DMS53 treated with DMSO at 0.1 percent for 48 hours (cell line): ENCODE measurements around the gene ENPP7.

Source experiments
- DNase-seq: peaks from one replicate; lab custom pipeline; 2025; ENCODE audit not compliant: unreplicated experiment; lab: John Stamatoyannopoulos, UW

ENPP7 gene

DNA sequence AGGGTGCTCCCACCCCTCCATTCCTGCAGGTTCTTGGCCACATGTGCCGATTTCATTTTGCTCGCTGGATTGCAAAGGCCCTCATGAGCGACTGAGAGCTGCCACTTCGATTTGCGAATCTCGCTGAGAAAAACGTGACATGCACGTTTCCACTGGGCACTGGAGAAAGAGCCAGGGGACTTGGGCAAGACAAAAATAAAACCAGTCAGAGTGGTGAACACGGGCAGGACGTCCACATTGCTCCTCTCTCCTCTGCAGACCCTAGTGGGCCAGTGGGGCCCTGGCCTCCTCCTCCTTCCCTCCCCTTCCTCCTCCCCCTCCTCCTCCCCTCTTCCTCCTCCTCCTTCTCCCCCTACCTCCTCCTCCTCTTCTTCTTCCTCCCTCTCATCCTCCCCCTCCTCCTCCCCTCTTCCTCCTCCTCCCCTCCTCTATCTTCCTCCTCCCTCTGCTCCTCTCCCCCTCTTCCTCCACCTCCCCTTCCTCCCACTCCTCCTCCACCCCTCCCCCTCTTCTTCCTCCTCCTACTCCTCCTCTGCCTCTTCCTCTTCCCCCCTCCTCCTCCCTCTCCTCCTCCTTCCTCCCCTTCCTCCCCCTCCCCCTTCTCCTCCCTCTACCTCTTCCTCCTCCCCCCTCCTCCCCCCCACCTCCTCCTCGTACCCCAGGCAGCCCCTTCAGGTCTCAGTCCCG, 28.1 kb upstream of the ENPP7 start:
- no peak for DNase-seq

DNA sequence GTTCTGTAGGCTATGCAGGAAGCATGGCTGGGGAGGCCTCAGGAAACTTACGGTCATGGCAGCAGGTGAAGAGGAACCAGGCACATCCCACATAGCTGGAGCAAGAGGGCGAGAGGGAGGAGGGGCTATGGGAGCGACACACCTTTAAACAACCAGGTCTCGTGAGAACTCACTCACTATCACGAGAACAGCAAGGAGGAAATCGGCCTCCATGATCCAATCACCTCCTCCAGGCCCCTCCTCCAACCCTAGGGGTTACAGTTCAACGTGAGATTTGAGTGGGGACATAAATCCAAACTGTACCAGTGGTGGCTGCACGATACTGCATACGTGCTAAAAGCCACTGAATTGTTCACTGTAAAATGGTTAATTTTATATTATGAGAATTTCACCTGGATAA, 26.1 kb upstream of the ENPP7 start:
- no peak for DNase-seq

DNA sequence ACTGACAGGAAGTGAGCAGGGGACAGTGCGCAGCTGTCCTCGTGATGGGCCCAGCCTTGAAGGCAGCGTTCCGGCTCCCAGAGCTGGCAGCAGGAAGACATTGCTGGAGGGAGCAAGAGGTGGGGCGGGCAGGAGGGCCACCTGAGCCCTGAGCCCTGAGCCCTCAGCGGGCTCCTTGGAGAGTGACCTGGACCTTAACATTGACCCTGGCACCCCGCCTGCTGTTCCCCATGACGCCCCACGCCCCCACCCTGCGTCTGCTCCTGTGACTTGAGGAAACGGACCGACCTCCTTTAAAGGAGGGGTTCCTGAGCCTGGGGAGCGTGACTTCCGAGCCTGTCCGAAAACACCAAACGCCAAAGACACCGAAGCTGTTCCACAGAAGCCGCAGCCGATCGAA, 25.1 kb upstream of the ENPP7 start:
- DNase-seq: no peak

DNA sequence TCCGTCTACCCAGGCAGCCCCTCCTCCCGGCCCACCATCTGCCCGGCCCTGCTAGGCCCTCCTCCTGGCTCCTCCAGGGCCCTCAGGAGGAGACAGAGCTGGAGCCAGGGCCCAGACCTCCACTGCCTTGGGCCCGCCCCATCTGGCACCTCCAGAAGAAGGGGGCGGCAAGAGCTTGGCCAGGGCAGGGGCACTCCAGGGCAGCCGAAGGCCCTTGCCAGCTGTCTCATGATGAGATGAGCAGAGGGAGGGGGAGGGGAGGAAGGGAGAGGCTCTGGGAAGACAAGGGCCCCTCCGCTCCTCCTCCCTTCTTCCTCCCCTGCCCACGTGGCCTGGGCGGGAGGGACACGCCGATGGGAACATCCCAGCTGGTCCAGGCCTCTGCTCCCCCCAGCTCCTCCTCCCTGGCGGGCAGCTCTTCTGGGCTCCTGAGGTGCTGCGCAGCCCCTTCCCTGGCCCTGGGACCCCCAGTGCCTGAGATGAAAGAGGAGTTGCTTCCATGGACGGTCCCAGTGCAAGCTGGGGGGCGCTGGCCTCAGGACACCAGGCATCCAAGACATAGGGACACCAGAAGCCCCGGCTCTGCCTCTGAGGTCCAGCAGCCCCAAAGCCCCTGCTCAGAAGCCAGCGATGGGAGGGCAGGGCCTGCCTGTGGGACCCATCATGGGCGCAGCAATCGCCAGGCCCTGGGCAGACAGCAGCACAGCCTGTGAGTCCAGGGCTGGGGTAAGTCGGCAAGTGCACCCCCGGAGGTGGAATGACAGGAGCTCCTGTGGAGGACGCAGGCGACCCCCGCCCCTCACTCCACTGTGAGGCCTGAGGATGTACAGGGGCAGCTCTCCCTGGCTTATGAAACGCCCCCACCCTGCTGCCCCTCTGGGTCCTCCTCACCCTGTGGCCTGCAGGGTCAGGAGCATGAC, 23.6 kb upstream of the ENPP7 start:
- no peak for DNase-seq

DNA sequence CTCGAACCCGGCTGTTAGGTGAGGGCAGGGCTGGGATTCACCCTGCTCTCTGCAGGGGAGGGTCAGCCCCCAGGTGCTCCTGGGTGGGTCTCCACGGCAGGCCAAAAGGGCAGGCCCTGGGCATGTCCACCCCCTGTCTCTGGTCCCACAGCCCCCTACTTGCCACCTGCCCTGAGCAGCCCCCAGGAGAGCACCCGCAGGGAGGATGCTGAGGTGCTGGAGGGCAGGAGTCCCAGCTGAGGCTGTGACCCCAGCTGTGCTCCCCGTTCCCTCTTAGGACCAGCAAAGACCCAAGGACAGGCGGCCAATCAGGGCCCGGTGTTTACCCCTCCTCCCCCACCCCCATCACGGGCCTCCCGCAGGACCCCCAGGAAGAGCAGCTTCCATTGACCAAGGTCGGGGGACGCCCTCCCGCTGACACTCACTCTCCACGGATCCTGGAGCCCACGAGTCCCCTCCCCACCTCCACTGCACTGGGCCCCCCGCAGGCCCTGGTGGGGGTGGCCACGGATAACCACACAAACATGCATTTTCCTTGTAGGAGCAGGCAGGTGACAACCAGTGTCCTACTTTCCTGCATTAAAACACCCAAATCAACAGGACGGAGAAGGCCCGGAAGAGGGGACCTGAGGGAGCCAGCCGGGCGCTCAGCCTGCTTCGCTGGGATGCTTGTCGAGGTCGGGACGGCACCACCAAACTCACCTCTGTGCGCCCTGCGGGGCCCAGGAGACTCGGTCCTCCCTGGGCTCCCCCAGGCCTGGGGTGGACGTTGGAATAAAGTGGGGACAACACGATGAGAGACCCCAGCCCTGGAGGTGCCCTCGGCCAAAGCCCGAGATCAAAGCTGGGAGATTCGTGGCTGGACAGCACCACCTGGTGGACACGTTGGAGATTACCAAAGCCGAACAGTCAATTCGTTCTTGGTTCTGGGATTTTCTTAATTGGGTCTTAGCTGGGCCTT, 22.5 kb upstream of the ENPP7 start:
- DNase-seq: no peak

DNA sequence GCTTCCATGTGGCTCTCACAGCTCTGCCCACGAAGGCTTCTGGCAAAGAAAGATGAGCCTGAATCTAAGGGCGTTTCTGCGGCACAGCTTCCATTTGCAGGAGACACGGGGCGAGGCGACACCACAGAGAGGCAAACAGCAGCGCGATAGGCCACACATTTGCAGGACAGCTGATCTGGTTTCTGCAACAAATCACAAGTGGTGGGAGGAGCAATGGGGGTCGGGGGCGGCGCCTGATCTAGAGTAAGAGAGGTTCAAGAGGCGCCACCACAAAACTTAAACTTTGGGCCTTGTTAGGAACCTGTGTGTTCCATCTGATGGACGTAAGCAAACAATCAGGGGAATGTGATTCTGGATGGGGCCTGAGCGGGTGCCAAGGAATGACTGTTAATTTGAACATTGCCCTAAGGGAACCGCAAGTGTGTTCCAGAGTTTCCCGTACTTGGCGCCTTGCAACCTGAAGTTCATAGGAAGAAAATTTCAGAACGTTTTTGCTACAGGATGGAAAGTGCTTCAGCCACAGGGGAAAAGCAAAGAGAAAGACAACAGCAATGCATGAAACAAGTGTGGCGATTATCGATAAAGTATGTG, 18.9 kb upstream of the ENPP7 start:
- no peak for DNase-seq

DNA sequence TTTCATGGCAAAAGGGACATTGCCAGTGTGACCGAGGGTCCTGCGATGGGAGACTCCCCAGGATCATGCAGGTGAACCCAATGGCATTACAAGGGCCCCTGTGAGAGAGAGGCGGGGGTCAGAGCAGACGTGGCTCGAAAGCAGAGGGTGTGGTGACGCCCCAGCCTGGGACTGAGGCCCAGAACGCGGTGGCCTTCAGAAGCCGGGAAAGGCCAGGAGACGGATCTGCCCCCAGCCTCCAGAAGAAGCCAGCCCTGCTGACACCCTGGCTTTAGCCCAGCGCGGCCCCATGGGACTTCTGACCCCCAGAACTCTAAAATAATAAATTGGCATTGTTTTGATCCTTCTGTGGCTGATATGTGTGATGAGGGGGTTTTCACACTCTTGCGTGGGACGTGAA, 17.4 kb upstream of the ENPP7 start:
- DNase-seq: no peak

DNA sequence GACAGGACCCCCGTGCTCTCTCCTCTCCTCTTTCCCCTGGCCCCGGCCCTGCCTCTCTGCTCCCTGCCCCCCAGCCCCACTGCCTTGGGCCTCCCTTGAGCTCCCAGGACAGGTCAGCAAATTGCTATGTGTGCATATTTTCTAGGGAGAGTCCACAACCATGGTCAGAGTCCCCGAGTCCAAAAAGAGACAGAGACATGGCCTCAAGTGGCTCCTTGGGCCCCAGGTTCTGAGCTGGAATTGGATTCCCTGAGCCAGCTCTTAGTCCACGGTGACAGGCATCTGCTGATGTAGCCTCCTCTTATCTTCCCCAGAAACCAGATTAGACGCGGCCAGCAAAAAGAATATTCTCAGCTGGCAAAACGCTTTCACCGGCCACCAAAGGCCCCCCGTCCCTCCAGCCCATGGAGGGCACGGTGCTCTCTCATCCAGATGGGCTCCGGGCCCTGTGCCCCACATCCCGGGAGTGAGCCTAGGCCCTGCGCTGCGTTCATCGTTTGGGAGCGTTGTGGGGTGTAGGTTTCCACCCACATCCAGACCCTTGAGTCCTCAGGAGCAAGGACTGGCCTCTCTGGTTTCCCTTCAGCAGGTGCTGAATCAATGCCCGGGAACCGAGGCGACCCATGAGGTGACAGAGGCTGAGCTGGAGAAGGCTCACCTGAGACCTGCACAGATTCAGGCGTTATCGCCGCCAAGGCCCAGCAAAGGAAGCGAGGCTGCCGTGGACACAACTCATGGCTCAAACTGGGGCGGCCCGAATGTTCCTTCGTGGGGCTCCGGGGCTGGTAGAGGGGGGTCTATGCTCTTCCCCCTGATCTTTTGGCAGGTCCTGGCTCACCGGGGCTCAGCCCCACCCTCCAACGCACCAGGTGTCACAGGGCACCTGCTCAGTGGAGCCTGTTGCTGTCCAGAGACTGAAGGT, 16.3 kb upstream of the ENPP7 start:
- no peak for DNase-seq

DNA sequence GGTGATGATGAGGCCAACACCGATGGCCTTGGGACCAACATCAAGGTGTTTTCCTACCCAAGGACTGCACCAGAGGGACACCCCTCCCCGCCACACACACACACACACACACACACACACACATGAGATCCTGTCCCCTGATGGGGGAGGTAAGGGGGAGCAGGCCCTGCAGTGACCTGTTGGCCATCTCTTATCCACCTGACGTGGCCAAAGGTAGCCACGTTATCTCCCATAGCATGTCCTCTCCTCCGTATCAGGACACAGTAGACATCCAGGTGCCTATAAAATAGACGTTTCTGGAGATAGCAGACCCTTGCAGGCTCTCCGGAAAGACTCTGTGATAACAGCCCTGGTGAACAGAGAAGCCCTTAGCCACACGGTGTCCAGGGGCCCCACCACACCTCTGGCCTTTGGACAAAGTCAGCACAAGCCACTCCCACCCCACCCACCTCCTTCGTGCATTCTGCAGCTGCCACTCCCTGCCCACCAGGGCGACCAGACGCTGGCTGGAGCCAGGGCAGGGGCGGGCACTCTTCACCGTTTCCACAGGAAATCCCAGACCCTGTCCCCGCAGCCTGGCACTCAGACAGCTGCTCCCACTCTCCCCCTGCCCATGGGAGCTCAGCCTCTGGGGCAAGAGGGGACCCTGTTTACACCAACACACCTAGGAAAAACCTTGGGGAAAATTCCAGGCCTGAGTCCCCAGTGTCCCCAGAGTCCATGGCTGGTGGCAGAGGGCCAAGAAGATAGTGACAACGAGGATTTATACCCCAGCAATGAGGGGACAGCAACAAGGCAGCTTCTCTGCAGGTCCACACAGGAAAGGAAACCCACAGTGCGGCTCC, 15.4 kb upstream of the ENPP7 start:
- no peak for DNase-seq

DNA sequence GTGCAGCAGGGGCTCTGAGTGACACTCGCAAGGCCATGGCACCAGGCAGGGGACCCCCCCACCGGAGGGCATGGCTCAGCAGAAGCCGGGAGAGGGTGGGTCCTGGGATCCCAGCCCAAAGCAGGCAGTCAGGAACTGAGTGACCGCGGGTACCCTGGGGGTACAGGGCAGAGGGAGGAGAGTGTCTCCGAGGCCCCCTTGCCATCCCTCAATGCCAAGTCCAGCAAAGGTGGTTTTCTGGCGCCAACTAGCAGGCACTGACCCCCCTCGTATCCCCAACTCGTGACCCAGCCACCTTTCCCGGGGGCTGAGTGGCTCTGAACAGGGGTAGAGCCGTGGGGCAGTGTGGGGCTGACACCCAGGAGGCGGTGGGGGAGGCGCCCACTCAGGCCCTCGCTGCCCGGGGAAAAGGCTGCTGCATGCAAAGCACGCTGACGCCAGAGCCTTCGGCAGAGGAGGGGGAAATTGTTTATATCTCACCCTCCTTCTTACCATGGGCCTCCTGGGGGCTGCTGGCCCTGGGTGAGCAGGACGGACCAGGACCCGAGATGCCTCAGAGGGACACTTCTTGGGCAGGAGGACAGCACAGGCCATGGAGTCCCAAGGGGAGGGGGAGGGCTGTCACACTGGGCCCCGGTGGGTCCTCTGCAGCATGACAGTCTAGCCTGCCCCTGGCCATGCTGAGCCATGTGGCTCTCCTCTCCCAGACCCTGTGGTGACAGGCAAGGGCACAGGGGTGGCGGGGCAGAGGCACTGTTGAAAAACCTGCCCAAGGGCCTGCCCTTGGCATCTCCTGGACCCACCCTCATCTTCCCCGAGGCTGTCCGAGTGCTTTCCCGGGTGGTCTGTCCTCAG, 14.6 kb upstream of the ENPP7 start:
- no peak for DNase-seq

DNA sequence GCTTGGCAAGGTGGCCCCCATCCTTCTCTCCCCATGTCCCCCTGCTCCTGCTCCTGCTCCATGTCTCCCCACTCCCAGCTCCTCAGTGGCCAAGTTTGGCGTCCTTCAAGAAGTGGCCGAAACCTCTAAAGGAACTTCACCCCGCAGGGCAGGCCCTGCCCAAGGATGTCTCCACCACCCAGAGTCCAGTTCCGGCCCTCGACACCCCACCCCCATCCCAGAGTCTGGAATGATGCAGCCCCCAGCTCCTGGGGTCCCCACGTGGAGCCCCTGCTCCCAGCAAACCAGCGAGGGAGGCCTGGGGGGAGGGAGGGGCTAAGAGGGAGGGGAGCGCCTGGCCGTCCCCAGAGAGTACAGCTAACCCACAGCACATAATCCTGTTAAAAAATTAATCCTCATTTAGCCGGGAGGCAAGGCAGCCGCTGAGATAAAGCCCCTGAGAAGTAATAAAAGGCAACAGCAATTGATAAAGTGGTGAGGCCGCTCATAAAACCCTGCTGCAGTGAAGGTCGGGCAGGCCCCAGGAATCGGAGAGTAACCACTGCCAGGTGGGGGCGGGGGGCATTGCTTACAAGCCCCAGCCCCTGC, 9.9 kb upstream of the ENPP7 start:
- no peak for DNase-seq

DNA sequence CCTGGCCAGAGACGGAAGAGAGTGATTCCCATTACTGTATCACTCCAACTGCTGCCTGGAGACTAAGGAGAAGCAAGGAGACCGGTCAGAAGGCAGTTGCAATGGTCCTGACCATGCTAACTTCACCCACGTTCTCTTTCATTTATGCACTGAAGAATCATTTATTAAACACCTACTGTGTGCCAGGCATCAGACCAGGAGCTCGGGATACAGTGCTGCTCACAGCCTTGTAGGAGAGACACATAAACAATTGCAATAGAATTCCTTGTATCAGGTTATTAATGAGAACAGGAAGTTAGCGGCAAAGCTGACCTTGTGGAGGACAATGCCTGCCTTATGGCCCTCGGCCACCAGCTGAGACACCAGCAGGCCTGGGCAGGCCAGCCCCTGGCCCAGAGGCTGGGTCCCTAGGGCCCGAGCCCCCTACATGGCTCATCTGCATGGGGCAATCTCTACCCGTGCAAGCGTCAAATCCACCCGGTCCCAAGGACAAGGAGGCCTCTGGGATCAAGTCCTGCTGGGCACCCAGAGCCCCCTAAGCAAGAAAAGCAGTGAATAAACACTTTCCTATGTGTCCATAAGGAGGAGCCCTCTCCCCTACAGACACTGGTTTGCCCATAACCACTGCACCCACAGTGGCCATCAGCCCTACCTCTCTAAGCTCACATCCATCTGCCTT, 8.6 kb upstream of the ENPP7 start:
- DNase-seq: no peak

DNA sequence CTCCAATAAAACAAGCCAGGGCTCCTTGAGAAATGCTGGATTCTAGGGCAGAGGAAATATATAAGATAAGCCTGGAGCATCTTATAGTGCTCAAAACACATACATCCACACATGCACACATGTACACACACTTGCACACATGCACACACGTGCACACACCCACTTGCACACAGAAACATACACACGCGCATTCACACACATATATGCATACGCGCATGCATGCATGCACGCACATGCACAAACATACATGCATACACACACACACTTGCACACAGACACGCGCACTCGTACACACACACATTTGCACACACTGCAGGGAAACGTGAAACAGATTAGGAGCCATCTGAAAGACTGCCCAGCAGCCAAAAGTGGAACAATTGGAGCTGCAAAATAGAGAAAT, 8.0 kb upstream of the ENPP7 start:
- no peak for DNase-seq

DNA sequence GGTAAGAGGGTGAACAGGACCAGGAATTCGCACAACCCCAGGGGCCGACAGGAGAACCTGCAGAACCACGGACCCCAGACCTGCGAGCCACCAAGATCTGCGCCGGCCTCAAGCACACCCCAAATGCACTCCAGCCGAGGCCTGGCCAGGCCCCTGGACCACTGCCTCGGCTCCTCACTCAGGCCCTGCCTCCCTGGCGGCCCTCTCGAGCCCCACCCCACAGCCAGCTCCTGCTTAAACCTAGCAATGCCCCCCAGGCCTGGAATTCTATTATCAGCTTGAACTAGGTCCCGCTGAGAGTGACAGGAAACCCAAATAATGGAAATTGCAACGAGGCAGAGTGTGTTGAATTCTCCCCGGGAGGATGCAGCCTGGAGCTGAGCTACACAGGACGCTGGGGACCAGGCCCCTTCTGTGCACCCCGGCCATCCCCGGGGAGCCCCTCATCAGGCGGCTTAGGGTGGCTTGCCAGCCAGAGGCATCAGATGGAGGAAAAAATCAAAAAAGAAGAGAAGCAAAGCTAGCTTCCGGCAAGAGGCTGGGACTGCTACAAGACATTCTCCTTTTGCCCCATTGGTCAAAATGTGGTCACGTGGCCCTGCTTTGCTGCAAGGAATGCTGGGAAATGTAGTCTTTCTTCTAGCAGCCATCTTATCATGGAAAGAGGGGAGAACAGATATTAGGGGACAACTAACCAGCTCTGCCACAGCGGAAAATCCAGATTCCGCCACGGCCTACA, 2.4 kb upstream of the ENPP7 start:
- peak; percentile 49 for DNase-seq

DNA sequence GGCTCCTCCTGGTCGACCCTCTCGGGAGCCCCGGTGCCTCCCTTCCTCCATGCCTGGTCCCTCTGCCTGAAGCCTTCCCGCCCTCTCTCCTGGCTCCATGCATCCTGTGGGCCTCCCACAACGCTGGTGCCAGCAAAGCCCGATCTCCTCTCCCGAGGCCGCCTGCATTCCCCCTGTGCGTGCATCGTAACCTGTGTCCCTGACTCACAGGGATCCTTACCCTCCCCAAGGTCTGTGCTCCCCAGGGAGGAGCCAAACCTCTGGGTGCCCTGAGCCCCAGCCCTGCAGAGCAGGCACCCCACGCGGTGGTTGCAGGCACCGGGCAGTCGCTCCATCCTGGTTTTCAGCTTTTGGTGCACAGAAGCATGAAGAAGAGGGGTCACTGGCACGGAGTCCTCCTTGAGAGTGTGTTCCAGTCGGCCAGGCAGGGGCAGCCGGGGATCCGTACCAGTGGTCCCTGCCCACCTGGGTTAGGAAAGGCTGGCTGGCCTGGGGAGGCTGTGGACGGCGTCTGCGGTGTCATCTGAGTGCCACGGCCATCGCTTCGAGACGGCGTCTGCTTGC, 1.8 kb upstream of the ENPP7 start:
- DNase-seq: no peak

DNA sequence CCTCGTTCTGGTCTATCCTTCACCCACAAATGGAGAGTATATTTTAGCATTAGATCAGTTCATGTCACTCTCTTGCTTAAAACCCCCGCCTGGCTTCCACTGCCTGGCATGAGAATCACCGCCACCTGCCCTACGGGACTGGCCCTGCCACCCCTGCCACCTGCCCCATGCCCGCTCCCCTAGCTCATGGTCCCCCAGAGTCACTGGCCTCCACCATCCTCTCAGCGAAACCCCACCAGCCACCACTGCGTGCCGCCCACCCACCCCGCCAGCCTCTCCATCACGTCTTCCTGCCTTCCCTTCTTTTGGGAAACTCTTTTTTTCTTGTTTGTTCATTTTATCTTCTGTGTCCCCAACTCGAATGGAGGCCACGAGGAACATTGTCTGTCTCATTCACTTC, 982 bp upstream of the ENPP7 start:
- DNase-seq: no peak
